PC-9 (cell line): ENCODE measurements around the gene PTAFR. TPM values are rescaled to one million over a fixed set of nuclear protein-coding genes. Genes with fewer than 3 reads are reported as not detected.

Experiments used
- BruUV-seq: library from RNA; stranded (reverse); fragments of 400-500 nt; replicated peaks from 2 replicates; lab custom pipeline; 2021; lab: Mats Ljungman, UMichigan
- CTCF ChIA-PET: fragments of 300-600 bp; sonication (Branson Sonifier 250); formaldehyde crosslinking; loops from one replicate; lab custom pipeline; 2022; ENCODE audit warnings: antibody characterized with exemption; lab: Charles Lee
- POLR2A ChIA-PET: fragments of 300-600 bp; sonication (Branson Sonifier 250); formaldehyde crosslinking; loops from one replicate; lab custom pipeline; 2022; ENCODE audit warnings: antibody characterized with exemption; ENCODE audit not compliant: unreplicated experiment; lab: Charles Lee
- DNase-seq, 2 experiments: peaks; one replicate each; pipeline versions ENCODE4 v3.0.0 to v3.0.0-alpha.2; 2015 to 2022; ENCODE audit warnings: mixed read lengths in 1 of 2
- H2AFZ ChIP-seq: fragments of 200-600 bp; sonication (generic); 2 replicates; pipeline ENCODE4 v1.8.1; 2017; ENCODE audit warnings: antibody characterized with exemption
- H3F3A ChIP-seq: fragments of 200-600 bp; sonication (generic); 2 replicates; pipeline ENCODE4 v1.8.1; 2017; ENCODE audit warnings: antibody characterized with exemption, mild to moderate bottlenecking, low read depth; ENCODE audit not compliant: insufficient read depth
- H3K27ac ChIP-seq: fragments of 200-600 bp; sonication (generic); 2 replicates; pipeline ENCODE4 v1.6.1; 2016; ENCODE audit warnings: mixed run types
- H3K27me3 ChIP-seq: fragments of 200-600 bp; sonication (generic); 2 replicates; pipeline ENCODE4 v1.6.1; 2016; ENCODE audit warnings: low read depth, mixed run types; ENCODE audit not compliant: insufficient read depth
- H3K36me3 ChIP-seq: fragments of 200-600 bp; sonication (generic); 2 replicates; pipeline ENCODE4 v1.6.1; 2016; ENCODE audit warnings: low read depth, mixed run types
- H3K4me1 ChIP-seq: fragments of 200-600 bp; sonication (generic); replicated peaks from 2 replicates; pipeline ENCODE4 v1.6.1; 2016; ENCODE audit warnings: mixed run types; ENCODE audit not compliant: insufficient read depth
- H3K4me2 ChIP-seq: fragments of 200-600 bp; sonication (generic); 2 replicates; pipeline ENCODE4 v1.6.1; 2017; ENCODE audit warnings: mixed run types
- H3K4me3 ChIP-seq: fragments of 200-600 bp; sonication (generic); 2 replicates; pipeline ENCODE4 v1.6.1; 2016; ENCODE audit warnings: mixed run types
- H3K79me2 ChIP-seq: fragments of 200-600 bp; sonication (generic); 2 replicates; pipeline ENCODE4 v1.6.1; 2017; ENCODE audit warnings: low read depth, mixed run types
- H3K9me2 ChIP-seq: fragments of 200-600 bp; sonication (generic); 2 replicates; pipeline ENCODE4 v1.8.1; 2017; ENCODE audit warnings: mild to moderate bottlenecking; ENCODE audit not compliant: insufficient read depth
- H3K9me3 ChIP-seq: fragments of 200-600 bp; sonication (generic); 2 replicates; pipeline ENCODE4 v1.8.1; 2016; ENCODE audit warnings: low read depth; ENCODE audit not compliant: insufficient read depth
- H4K20me1 ChIP-seq: fragments of 200-600 bp; sonication (generic); 2 replicates; pipeline ENCODE4 v1.8.1; 2017; ENCODE audit not compliant: insufficient read depth
- CTCF ChIP-seq: fragments of 200-600 bp; sonication (generic); conservative IDR thresholded peaks from 2 replicates; pipeline ENCODE4 v1.6.1; 2017; ENCODE audit warnings: mixed run types, antibody characterized with exemption, mild to moderate bottlenecking, moderate library complexity
- EZH2 ChIP-seq: fragments of 200-600 bp; sonication (generic); IDR thresholded peaks from 2 replicates; pipeline ENCODE4 v1.8.0; 2017; ENCODE audit warnings: antibody characterized with exemption, low read depth
- intact Hi-C: fragments of 100-400 bp; cut with micrococcal nuclease; formaldehyde crosslinking; loops from one replicate; pipeline ENCODE4 v1.10.0; 2022; ENCODE audit not compliant: unreplicated experiment
- total RNA-seq: library from RNA; stranded (reverse); gene quantifications from 2 replicates; pipeline ENCODE4 v1.2.3, GENCODE V29; 2021

The PTAFR gene
- total RNA-seq, 1 experiment from 2014 or later: 12.2 TPM

- Histone ChIP-seq H3K4me1 (no peaks in the 10 kb centered on the region), H3K79me2 (no peaks in the 10 kb centered on the region), H2AFZ (no peak overlapping the region), H3F3A (no peaks in the 10 kb centered on the region), H3K9me3 (no peaks in the 10 kb centered on the region), H3K9me2 (no peaks in the 10 kb centered on the region), H4K20me1 (no peaks in the 10 kb centered on the region), H3K36me3 (no peaks in the 10 kb centered on the region), H3K4me2 (no peak overlapping the region), H3K4me3 (no peak overlapping the region), H3K27ac (no peak overlapping the region), H3K27me3 (no peaks in the 10 kb centered on the region)
- BruUV-seq: no TSS peak
- TF ChIP-seq EZH2 (no peak), CTCF (no peak)
- CTCF ChIA-PET: no interaction called here
- POLR2A ChIA-PET: no interaction called here
- DNase-seq: no peak
- intact Hi-C loops: no loop called here
These were observed 4.1 kb upstream of the PTAFR start for GRCh38 chr1:28180306-28181305.

- Histone ChIP-seq H3K4me2 (no peak overlapping the region), H3K4me3 (no peak overlapping the region), H3F3A (no peaks in the 10 kb centered on the region), H2AFZ (no peak overlapping the region), H3K27ac (no peak overlapping the region), H3K4me1 (no peaks in the 10 kb centered on the region), H3K9me3 (no peaks in the 10 kb centered on the region), H3K9me2 (no peaks in the 10 kb centered on the region), H3K79me2 (no peaks in the 10 kb centered on the region), H3K36me3 (no peaks in the 10 kb centered on the region), H3K27me3 (no peaks in the 10 kb centered on the region), H4K20me1 (no peaks in the 10 kb centered on the region)
- POLR2A ChIA-PET: no interaction called here
- TF ChIP-seq CTCF: no peak
- CTCF ChIA-PET: no interaction called here
- no peak for DNase-seq
- BruUV-seq: no TSS peak
- intact Hi-C loops: no loop called here
These were observed 2.4 kb upstream of the PTAFR start for GRCh38 chr1:28178690-28179485.

- DNase-seq: no peak
- ChIA-PET CTCF (no interaction called here), POLR2A (no interaction called here)
- Histone ChIP-seq H3K9me3 (no peaks in the 10 kb centered on the region), H3K4me3 (no peak overlapping the region), H4K20me1 (no peaks in the 10 kb centered on the region), H2AFZ (no peak overlapping the region), H3K27ac (no peak overlapping the region), H3K4me1 (no peaks in the 10 kb centered on the region), H3K36me3 (no peaks in the 10 kb centered on the region), H3K4me2 (no peak overlapping the region), H3K9me2 (no peaks in the 10 kb centered on the region), H3K79me2 (no peaks in the 10 kb centered on the region), H3F3A (no peaks in the 10 kb centered on the region), H3K27me3 (no peaks in the 10 kb centered on the region)
- BruUV-seq: no TSS peak
- TF ChIP-seq EZH2 (no peak), CTCF (no peak)
- intact Hi-C loops: no loop called here
These were observed 470 bp downstream of the PTAFR start for GRCh38 chr1:28175955-28176485.
